PC-9 (cell line): ENCODE data around the gene USP33. TPM values are rescaled to one million over a fixed set of nuclear protein-coding genes. Genes with fewer than 3 reads are reported as not detected.

ENCODE experiments used
- BruUV-seq: library from RNA; stranded (reverse); fragments of 400-500 nt; replicated peaks from 2 replicates; lab custom pipeline; 2021; lab: Mats Ljungman, UMichigan
- CTCF ChIA-PET: fragments of 300-600 bp; sonication (Branson Sonifier 250); formaldehyde crosslinking; loops from one replicate; lab custom pipeline; 2022; ENCODE audit warnings: antibody characterized with exemption; lab: Charles Lee
- POLR2A ChIA-PET: fragments of 300-600 bp; sonication (Branson Sonifier 250); formaldehyde crosslinking; loops from one replicate; lab custom pipeline; 2022; ENCODE audit warnings: antibody characterized with exemption; ENCODE audit not compliant: unreplicated experiment; lab: Charles Lee
- DNase-seq, 2 experiments: peaks; one replicate each; pipeline versions ENCODE4 v3.0.0 to v3.0.0-alpha.2; 2015 to 2022; ENCODE audit warnings: mixed read lengths in 1 of 2
- H2AFZ ChIP-seq: fragments of 200-600 bp; sonication (generic); 2 replicates; pipeline ENCODE4 v1.8.1; 2017; ENCODE audit warnings: antibody characterized with exemption
- H3F3A ChIP-seq: fragments of 200-600 bp; sonication (generic); 2 replicates; pipeline ENCODE4 v1.8.1; 2017; ENCODE audit warnings: antibody characterized with exemption, mild to moderate bottlenecking, low read depth; ENCODE audit not compliant: insufficient read depth
- H3K27ac ChIP-seq: fragments of 200-600 bp; sonication (generic); 2 replicates; pipeline ENCODE4 v1.6.1; 2016; ENCODE audit warnings: mixed run types
- H3K27me3 ChIP-seq: fragments of 200-600 bp; sonication (generic); 2 replicates; pipeline ENCODE4 v1.6.1; 2016; ENCODE audit warnings: low read depth, mixed run types; ENCODE audit not compliant: insufficient read depth
- H3K36me3 ChIP-seq: fragments of 200-600 bp; sonication (generic); 2 replicates; pipeline ENCODE4 v1.6.1; 2016; ENCODE audit warnings: low read depth, mixed run types
- H3K4me1 ChIP-seq: fragments of 200-600 bp; sonication (generic); replicated peaks from 2 replicates; pipeline ENCODE4 v1.6.1; 2016; ENCODE audit warnings: mixed run types; ENCODE audit not compliant: insufficient read depth
- H3K4me2 ChIP-seq: fragments of 200-600 bp; sonication (generic); 2 replicates; pipeline ENCODE4 v1.6.1; 2017; ENCODE audit warnings: mixed run types
- H3K4me3 ChIP-seq: fragments of 200-600 bp; sonication (generic); 2 replicates; pipeline ENCODE4 v1.6.1; 2016; ENCODE audit warnings: mixed run types
- H3K79me2 ChIP-seq: fragments of 200-600 bp; sonication (generic); 2 replicates; pipeline ENCODE4 v1.6.1; 2017; ENCODE audit warnings: low read depth, mixed run types
- H3K9me2 ChIP-seq: fragments of 200-600 bp; sonication (generic); 2 replicates; pipeline ENCODE4 v1.8.1; 2017; ENCODE audit warnings: mild to moderate bottlenecking; ENCODE audit not compliant: insufficient read depth
- H3K9me3 ChIP-seq: fragments of 200-600 bp; sonication (generic); 2 replicates; pipeline ENCODE4 v1.8.1; 2016; ENCODE audit warnings: low read depth; ENCODE audit not compliant: insufficient read depth
- H4K20me1 ChIP-seq: fragments of 200-600 bp; sonication (generic); 2 replicates; pipeline ENCODE4 v1.8.1; 2017; ENCODE audit not compliant: insufficient read depth
- EZH2 ChIP-seq: fragments of 200-600 bp; sonication (generic); IDR thresholded peaks from 2 replicates; pipeline ENCODE4 v1.8.0; 2017; ENCODE audit warnings: antibody characterized with exemption, low read depth
- intact Hi-C: fragments of 100-400 bp; cut with micrococcal nuclease; formaldehyde crosslinking; loops from one replicate; pipeline ENCODE4 v1.10.0; 2022; ENCODE audit not compliant: unreplicated experiment
- total RNA-seq: library from RNA; stranded (reverse); gene quantifications from 2 replicates; pipeline ENCODE4 v1.2.3, GENCODE V29; 2021
- TF ChIP-seq, protein P1 (sequence below): fragments of 200-600 bp; sonication (generic); conservative IDR thresholded peaks from 2 replicates; pipeline ENCODE4 v1.6.1; 2017; ENCODE audit warnings: mixed run types, antibody characterized with exemption, mild to moderate bottlenecking, moderate library complexity

The USP33 gene
- total RNA-seq, 1 experiment from 2014 or later, result 59.1 TPM

DNA sequence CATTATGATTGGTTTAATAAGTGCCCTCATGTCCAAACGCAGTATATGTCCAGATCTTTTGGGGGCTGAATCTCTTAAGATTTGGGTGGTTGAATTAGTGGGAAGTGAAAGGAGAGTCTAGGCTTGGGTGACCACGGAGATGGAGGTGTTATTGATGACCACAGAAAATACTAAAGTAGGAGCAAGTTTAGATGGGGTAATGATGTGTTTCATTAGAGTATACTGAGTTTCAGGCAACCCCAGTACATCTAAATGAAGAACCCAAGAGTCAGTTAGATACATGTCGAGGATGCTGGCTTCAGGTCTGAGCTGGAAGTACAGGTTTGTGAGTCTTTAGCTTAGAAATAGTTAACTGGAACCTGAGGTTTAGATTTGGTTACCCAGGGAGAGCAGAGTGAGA lies 70.7 kb downstream of the USP33 start:
- no peaks in the 10 kb centered on the region for H4K20me1 ChIP-seq
- DNase-seq, result no peak
- no peaks in the 10 kb centered on the region for H3K36me3 ChIP-seq
- H3K4me1 ChIP-seq, result peaks cover 7% of the 10 kb centered on the region
- H3K27me3 ChIP-seq, result no peaks in the 10 kb centered on the region
- no peak overlapping the region for H3K27ac ChIP-seq
- no peaks in the 10 kb centered on the region for H3K9me2 ChIP-seq
- H3K9me3 ChIP-seq, result no peaks in the 10 kb centered on the region
- H3F3A ChIP-seq, result peaks cover 19% of the 10 kb centered on the region
- H3K79me2 ChIP-seq, result no peaks in the 10 kb centered on the region
- H3K4me2 ChIP-seq, result no peak overlapping the region
- ChIA-PET CTCF (no interaction called here), POLR2A (no interaction called here)
- no TSS peak for BruUV-seq
- intact Hi-C loops, result loop anchor here (10.0 kb wide), 1 partner anchor 154 kb away; no protein-coding TSS in a partner anchor
- no peak overlapping the region for H3K4me3 ChIP-seq
- no peak overlapping the region for H2AFZ ChIP-seq
- TF ChIP-seq, protein P1, sequence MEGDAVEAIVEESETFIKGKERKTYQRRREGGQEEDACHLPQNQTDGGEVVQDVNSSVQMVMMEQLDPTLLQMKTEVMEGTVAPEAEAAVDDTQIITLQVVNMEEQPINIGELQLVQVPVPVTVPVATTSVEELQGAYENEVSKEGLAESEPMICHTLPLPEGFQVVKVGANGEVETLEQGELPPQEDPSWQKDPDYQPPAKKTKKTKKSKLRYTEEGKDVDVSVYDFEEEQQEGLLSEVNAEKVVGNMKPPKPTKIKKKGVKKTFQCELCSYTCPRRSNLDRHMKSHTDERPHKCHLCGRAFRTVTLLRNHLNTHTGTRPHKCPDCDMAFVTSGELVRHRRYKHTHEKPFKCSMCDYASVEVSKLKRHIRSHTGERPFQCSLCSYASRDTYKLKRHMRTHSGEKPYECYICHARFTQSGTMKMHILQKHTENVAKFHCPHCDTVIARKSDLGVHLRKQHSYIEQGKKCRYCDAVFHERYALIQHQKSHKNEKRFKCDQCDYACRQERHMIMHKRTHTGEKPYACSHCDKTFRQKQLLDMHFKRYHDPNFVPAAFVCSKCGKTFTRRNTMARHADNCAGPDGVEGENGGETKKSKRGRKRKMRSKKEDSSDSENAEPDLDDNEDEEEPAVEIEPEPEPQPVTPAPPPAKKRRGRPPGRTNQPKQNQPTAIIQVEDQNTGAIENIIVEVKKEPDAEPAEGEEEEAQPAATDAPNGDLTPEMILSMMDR, result no peak
- TF ChIP-seq EZH2, result no peak

DNA sequence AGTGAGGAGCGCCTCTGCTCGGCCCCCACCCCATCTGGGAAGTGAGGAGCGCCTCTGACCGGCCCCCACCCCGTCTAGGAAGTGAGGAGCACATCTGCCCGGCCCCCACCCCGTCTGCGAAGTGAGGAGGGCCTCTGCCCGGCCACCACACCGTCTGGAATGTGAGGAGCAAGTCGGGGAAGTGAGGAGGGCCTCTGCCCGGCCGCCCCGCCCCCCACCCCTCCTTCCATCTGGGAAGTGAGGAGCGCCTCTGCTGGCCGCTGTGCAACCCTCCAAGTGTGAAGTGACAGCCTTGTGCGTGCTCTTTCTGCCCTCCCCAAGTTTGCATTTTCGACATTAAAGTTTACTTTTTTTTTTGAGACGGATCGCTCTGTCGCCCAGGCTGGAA lies 72.1 kb downstream of the USP33 start:
- H3K27me3 ChIP-seq, result no peaks in the 10 kb centered on the region
- no peaks in the 10 kb centered on the region for H4K20me1 ChIP-seq
- H3K9me2 ChIP-seq, result no peaks in the 10 kb centered on the region
- intact Hi-C loops, result loop anchor here (10.0 kb wide), 1 partner anchor 153 kb away; no protein-coding TSS in a partner anchor
- H3K79me2 ChIP-seq, result peaks cover under 1% of the 10 kb centered on the region
- H3K9me3 ChIP-seq, result no peaks in the 10 kb centered on the region
- peak in 1 of 2 experiments; percentile 41 for DNase-seq
- H3K27ac ChIP-seq, result no peak overlapping the region
- CTCF ChIA-PET, result no interaction called here
- H3K4me2 ChIP-seq, result peak overlapping the region; percentile 34; the same call in 1 of the 2 replicates
- BruUV-seq, result no TSS peak
- POLR2A ChIA-PET, result no interaction called here
- H3K36me3 ChIP-seq, result no peaks in the 10 kb centered on the region
- H2AFZ ChIP-seq, result 0 out of 2 replicates have a peak overlapping the region, but pooled peaks have one; percentile 43
- H3K4me3 ChIP-seq, result no peak overlapping the region
- H3F3A ChIP-seq, result peaks cover 27% of the 10 kb centered on the region; the same call in 1 of the 2 replicates
- H3K4me1 ChIP-seq, result peaks cover 9% of the 10 kb centered on the region
- TF ChIP-seq, protein P1, result 0 out of 2 replicates have a peak, but pooled peaks have one; percentile 26
- TF ChIP-seq EZH2, result no peak

DNA sequence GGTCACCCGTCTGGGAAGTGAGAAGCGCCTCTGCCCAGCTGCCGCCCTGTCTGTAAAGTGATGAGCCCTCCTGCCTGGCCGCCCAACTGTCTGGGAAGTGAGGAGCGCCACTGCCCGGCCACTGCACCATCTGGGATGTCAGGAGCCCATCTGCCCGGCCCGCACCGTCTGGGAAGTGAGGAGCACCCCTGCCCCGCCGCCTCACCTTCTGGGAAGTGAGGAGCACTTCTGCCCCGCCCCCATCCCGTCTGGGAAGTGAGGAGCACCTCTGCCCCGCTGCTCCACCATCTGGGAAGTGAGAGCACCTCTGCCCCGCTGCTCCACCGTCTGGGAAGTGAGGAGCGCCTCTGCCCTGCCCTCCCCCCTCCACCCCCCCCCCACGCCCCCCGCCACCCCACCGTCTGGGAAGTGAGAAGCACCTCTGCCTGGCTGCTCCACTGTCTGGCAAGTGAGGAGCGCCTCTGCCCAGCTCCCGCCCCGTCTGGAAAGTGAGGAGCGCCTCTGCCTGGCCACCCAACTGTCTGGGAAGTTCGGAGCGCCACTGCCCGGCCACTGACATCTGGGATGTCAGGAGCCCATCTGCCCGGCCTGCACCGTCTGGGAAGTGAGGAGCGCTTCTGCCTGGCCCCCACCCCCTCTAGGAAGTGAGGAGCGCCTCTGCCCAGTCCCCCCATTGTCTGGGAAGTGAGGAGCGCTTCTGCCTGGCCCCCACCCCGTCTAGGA lies 72.7 kb downstream of the USP33 start:
- peaks cover 9% of the 10 kb centered on the region for H3K4me1 ChIP-seq
- TF ChIP-seq EZH2, result no peak
- TF ChIP-seq, protein P1, result no peak
- no peak overlapping the region for H3K27ac ChIP-seq
- ChIA-PET POLR2A (no interaction called here), CTCF (no interaction called here)
- no TSS peak for BruUV-seq
- peaks cover 7% of the 10 kb centered on the region for H3K79me2 ChIP-seq
- H4K20me1 ChIP-seq, result peaks cover 2% of the 10 kb centered on the region
- H3K36me3 ChIP-seq, result no peaks in the 10 kb centered on the region
- no peak overlapping the region for H3K4me3 ChIP-seq
- H3K4me2 ChIP-seq, result no peak overlapping the region
- H3K27me3 ChIP-seq, result no peaks in the 10 kb centered on the region
- intact Hi-C loops, result loop anchor here (10.0 kb wide), 1 partner anchor 152 kb away; no protein-coding TSS in a partner anchor
- peaks cover 33% of the 10 kb centered on the region; the same call in 1 of the 2 replicates for H3F3A ChIP-seq
- H2AFZ ChIP-seq, result no peak overlapping the region
- DNase-seq, result no peak
- no peaks in the 10 kb centered on the region for H3K9me3 ChIP-seq
- no peaks in the 10 kb centered on the region for H3K9me2 ChIP-seq
